ENCODE measurements around the gene ARL6. TPM values are rescaled to one million over a fixed set of nuclear protein-coding genes. Genes with fewer than 3 reads are reported as not detected.
A peak's percentile ranks its signal among the peaks of the same experiment; 100 is the strongest.

ARL6 gene
- polyA plus RNA-seq, 1 donor from 2014 or later, result 18.2 TPM

- Histone ChIP-seq H3K4me2 (ENCODE audit: low read length) (peak overlapping the region; percentile 73), H3K79me2 (replicated peaks; ENCODE audit: insufficient read depth, low read length) (peaks cover 17% of the 10 kb centered on the region), H3K36me3 (ENCODE audit: insufficient read depth, low read length) (no peaks in the 10 kb centered on the region), H3K4me3 (ENCODE audit: low read length) (peak overlapping the region; percentile 82), H3F3A (ENCODE audit: insufficient read depth, low read length, poor library complexity, severe bottlenecking) (no peaks in the 10 kb centered on the region), H4K20me1 (ENCODE audit: insufficient read depth) (no peaks in the 10 kb centered on the region), H2AFZ (ENCODE audit: low read depth, low read length) (peak overlapping the region; percentile 79), H3K27me3 (ENCODE audit: insufficient read depth, low read depth, low read length) (no peaks in the 10 kb centered on the region), H3K9ac (ENCODE audit: low read length) (peak overlapping the region; percentile 77), H3K9me3 (ENCODE audit: low read length) (no peaks in the 10 kb centered on the region), H3K9me2 (ENCODE audit: insufficient read depth, low read length) (no peaks in the 10 kb centered on the region), H3K27ac (ENCODE audit: low read length) (no peak overlapping the region)
- TF ChIP-seq MXI1 (conservative IDR thresholded peaks at IDR 0.05; ENCODE audit: poor library complexity, severe bottlenecking) (no peak), SMC3 (conservative IDR thresholded peaks at IDR 0.05; ENCODE audit: poor library complexity) (no peak), CTCF (IDR thresholded peaks at IDR 0.05; ENCODE audit: poor library complexity, severe bottlenecking) (no peak), TAF1 (IDR thresholded peaks at IDR 0.05; ENCODE audit: low read depth) (no peak), REST (IDR thresholded peaks at IDR 0.05; ENCODE audit: borderline replicate concordance) (no peak)
Observed at GRCh38 chr3:97765336-97765735, 778 bp downstream of the ARL6 start.

DNA sequence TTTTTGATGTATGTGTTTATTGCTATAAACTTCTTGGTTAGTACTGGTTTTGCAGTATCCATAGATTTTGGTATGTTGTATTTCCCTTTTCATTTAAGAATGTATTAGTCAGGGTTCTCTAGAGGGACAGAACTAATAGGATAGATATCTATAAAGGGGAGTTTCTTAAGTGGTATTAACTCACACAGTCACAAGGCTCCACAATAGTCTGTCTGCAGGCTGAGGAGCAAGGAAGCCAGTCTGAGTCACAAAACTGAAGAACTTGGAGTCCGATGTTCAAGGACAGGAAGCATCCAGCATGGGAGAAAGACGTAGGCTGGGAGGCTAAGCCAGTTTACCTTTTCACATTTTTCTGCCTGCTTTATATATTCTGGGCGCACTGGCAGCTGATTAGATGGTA is 8.4 kb downstream of the ARL6 start:
- Histone ChIP-seq H3K9ac (ENCODE audit: low read length) (no peak overlapping the region), H3K9me2 (ENCODE audit: insufficient read depth, low read length) (no peaks in the 10 kb centered on the region), H3K4me3 (ENCODE audit: low read length) (no peak overlapping the region), H3K9me3 (ENCODE audit: low read length) (no peaks in the 10 kb centered on the region), H3K27ac (ENCODE audit: low read length) (no peak overlapping the region), H3K27me3 (ENCODE audit: insufficient read depth, low read depth, low read length) (no peaks in the 10 kb centered on the region), H2AFZ (ENCODE audit: low read depth, low read length) (no peak overlapping the region), H3F3A (ENCODE audit: insufficient read depth, low read length, poor library complexity, severe bottlenecking) (no peaks in the 10 kb centered on the region), H4K20me1 (ENCODE audit: insufficient read depth) (no peaks in the 10 kb centered on the region), H3K36me3 (ENCODE audit: insufficient read depth, low read length) (no peaks in the 10 kb centered on the region), H3K79me2 (replicated peaks; ENCODE audit: insufficient read depth, low read length) (no peaks in the 10 kb centered on the region), H3K4me2 (ENCODE audit: low read length) (no peak overlapping the region)
- TF ChIP-seq EP300 (conservative IDR thresholded peaks at IDR 0.05; ENCODE audit: poor library complexity, severe bottlenecking), result no peak
- TF ChIP-seq REST (IDR thresholded peaks at IDR 0.05; ENCODE audit: borderline replicate concordance), result no peak
- TF ChIP-seq SMC3 (conservative IDR thresholded peaks at IDR 0.05; ENCODE audit: poor library complexity), result no peak
- TF ChIP-seq POLR2AphosphoS5 (IDR thresholded peaks at IDR 0.05), result no peak
- no peak for TF ChIP-seq CTCF (IDR thresholded peaks at IDR 0.05; ENCODE audit: poor library complexity, severe bottlenecking)
- no peak for TF ChIP-seq MXI1 (conservative IDR thresholded peaks at IDR 0.05; ENCODE audit: poor library complexity, severe bottlenecking)
- TF ChIP-seq TAF1 (IDR thresholded peaks at IDR 0.05; ENCODE audit: low read depth), result no peak
- no peak for TF ChIP-seq RAD21 (conservative IDR thresholded peaks at IDR 0.05)
- no peak for TF ChIP-seq EZH2 (IDR thresholded peaks at IDR 0.05; ENCODE audit: borderline replicate concordance, insufficient read depth, low read length, poor library complexity, severe bottlenecking)

Data from neural cell (in vitro differentiated cells).